ENCODE results near the gene RGCC.

- TF ChIP-seq CTCF (conservative IDR thresholded peaks at IDR 0.05; ENCODE audit: low read length) (no peak), EZH2phosphoT487 (IDR thresholded peaks at IDR 0.05; ENCODE audit: borderline replicate concordance) (no peak)
These were observed 55.1 kb downstream of the RGCC start for GRCh38 chr13:41512441-41512840.

Measured in Loucy (cell line).